ENCODE data around the gene SORCS1.
A peak's percentile ranks its signal among the peaks of the same experiment; 100 is the strongest.

The SORCS1 gene

GRCh38 chr10:106866244-106866845 lies 298.2 kb downstream of the SORCS1 start:
- DNase-seq (ENCODE audit: low spot score), result no peak
- TF ChIP-seq, protein P1, sequence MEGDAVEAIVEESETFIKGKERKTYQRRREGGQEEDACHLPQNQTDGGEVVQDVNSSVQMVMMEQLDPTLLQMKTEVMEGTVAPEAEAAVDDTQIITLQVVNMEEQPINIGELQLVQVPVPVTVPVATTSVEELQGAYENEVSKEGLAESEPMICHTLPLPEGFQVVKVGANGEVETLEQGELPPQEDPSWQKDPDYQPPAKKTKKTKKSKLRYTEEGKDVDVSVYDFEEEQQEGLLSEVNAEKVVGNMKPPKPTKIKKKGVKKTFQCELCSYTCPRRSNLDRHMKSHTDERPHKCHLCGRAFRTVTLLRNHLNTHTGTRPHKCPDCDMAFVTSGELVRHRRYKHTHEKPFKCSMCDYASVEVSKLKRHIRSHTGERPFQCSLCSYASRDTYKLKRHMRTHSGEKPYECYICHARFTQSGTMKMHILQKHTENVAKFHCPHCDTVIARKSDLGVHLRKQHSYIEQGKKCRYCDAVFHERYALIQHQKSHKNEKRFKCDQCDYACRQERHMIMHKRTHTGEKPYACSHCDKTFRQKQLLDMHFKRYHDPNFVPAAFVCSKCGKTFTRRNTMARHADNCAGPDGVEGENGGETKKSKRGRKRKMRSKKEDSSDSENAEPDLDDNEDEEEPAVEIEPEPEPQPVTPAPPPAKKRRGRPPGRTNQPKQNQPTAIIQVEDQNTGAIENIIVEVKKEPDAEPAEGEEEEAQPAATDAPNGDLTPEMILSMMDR (IDR thresholded peaks at IDR 0.05; ENCODE audit: extremely low read depth, missing control alignments), result no peak

- TF ChIP-seq, protein P1 (IDR thresholded peaks at IDR 0.05; ENCODE audit: extremely low read depth, missing control alignments), result no peak
- DNase-seq (ENCODE audit: low spot score), result no peak
Measured at GRCh38 chr10:106864031-106864430, 300.5 kb downstream of the SORCS1 start.

GRCh38 chr10:106863549-106863948 lies 301.0 kb downstream of the SORCS1 start:
- TF ChIP-seq, protein P1 (IDR thresholded peaks at IDR 0.05; ENCODE audit: extremely low read depth, missing control alignments), result peak; percentile 2
- DNase-seq (ENCODE audit: low spot score), result peak; percentile 12

DNA sequence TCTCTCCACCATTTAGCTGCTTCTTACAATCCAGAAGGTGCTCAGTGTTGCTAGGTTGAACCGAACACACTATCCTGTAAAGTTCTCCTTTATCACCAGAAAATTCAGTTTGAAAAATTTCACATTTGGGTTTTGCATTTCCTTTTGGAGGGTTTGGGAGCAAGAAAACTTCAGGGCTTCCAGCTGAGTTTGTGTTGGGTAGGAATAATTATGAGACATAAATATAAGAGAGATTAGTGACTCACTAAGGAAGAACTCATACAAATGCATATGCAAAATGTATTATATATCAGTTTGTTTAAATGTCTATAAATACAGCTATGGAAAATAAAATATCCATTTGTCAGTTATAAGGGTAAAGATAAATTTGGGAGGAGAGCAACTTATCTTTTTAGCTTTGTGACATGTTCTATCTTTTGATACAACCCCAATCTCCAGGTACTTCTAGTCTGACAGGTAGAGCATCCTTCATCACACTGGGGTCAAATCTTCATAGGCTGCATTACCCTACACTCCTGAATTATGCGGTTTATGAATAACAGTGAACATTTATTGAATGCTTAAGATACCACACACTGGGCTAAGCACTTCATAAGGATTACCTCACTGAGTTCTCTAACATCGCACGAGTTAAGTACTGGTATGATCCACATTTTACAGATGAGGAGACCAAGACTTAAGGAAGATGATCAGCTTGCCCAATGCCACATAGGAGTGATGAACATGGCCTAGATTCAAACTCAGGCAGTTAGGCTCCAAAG lies 304.4 kb downstream of the SORCS1 start:
- DNase-seq (ENCODE audit: low spot score), result no peak
- TF ChIP-seq, protein P1 (IDR thresholded peaks at IDR 0.05; ENCODE audit: extremely low read depth, missing control alignments), result no peak

- DNase-seq (ENCODE audit: low spot score), result no peak
- TF ChIP-seq, protein P1 (IDR thresholded peaks at IDR 0.05; ENCODE audit: extremely low read depth, missing control alignments), result no peak
Measured at GRCh38 chr10:106857728-106858127, 306.8 kb downstream of the SORCS1 start.

DNA sequence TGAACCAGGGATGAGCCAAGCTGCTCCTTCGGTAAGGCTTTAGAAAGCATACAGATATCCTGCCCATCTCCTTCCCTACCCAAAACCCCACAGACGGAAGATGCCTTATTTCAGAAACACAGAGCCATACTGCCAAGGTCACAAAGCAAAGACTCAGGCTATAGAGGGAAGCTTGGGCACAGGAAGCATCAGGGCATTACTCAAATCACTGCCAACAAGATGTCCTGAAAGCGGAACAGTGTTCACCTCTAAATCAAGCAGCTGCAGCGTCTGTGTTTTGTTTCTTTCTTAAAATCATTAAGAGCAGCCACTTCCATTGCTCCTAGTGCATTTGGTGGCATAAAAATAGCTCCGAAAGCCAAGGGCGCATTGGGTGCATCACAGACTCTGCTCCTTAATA lies 307.3 kb downstream of the SORCS1 start:
- TF ChIP-seq, protein P1 (IDR thresholded peaks at IDR 0.05; ENCODE audit: extremely low read depth, missing control alignments), result no peak

GRCh38 chr10:106836933-106837663 lies 327.4 kb downstream of the SORCS1 start:
- no peak for DNase-seq (ENCODE audit: low spot score)
- TF ChIP-seq, protein P1 (IDR thresholded peaks at IDR 0.05; ENCODE audit: extremely low read depth, missing control alignments), result no peak

More for the DNA sequence above, 307.3 kb downstream of the SORCS1 start:
- DNase-seq (ENCODE audit: low spot score), result no peak
